Activated naive CD8-positive, alpha-beta T cell treated with anti-CD3 and anti-CD28 coated beads for 36 hours (primary cell): ENCODE data around the gene CTNNA3. TPM values are rescaled to one million over a fixed set of nuclear protein-coding genes. Genes with fewer than 3 reads are reported as not detected.

Experiments
- DNase-seq: peaks from one replicate; pipeline ENCODE4 v3.0.0; 2021
- H3K27ac Mint-ChIP-seq: one replicate; pipeline ENCODE4 v1.8.0; 2022; ENCODE audit warnings: mild to moderate bottlenecking, moderate library complexity, mixed read lengths
- H3K27me3 Mint-ChIP-seq: one replicate; pipeline ENCODE4 v1.8.0; 2022; ENCODE audit warnings: mild to moderate bottlenecking, mixed read lengths
- H3K36me3 Mint-ChIP-seq: one replicate; pipeline ENCODE4 v1.8.0; 2021; ENCODE audit warnings: mild to moderate bottlenecking, mixed read lengths
- H3K4me1 Mint-ChIP-seq: one replicate; pipeline ENCODE4 v1.8.0; 2021; ENCODE audit warnings: mixed read lengths
- H3K4me3 Mint-ChIP-seq: one replicate; pipeline ENCODE4 v1.8.0; 2022; ENCODE audit warnings: mild to moderate bottlenecking, moderate library complexity, mixed read lengths
- H3K9me3 Mint-ChIP-seq: one replicate; pipeline ENCODE4 v1.8.0; 2022; ENCODE audit warnings: mixed read lengths
- total RNA-seq, 2 experiments: library from RNA; stranded (reverse); gene quantifications; one replicate each; pipeline ENCODE4 v1.2.3, GENCODE V29; 2021

CTNNA3 gene
- total RNA-seq, 2 experiments from 2014 or later, result not detected

DNA sequence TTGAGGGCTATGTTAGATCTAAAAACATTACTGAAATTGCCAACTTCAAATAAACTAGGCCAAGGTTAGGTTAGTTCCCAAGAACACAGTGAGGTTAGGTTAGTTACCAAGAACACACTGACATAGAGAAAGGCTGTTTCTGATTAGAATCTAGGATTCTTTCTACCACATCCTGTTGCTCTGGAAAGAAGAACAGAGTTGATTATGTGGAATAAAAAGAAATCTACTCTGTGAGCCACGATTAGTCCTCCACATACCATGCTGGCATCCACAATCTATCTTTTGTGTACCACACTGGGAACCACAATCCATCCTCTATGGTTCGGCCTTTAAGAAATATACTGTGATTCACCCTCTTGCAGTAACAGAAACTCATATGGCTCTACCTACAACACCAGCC is 678.8 kb downstream of the CTNNA3 start:
- H3K4me3 Mint-ChIP-seq, result no peak overlapping the region
- no peaks in the 10 kb centered on the region for H3K9me3 Mint-ChIP-seq
- no peaks in the 10 kb centered on the region for H3K4me1 Mint-ChIP-seq
- H3K36me3 Mint-ChIP-seq, result no peaks in the 10 kb centered on the region
- no peak for DNase-seq
- H3K27ac Mint-ChIP-seq, result no peak overlapping the region
- no peaks in the 10 kb centered on the region for H3K27me3 Mint-ChIP-seq

DNA sequence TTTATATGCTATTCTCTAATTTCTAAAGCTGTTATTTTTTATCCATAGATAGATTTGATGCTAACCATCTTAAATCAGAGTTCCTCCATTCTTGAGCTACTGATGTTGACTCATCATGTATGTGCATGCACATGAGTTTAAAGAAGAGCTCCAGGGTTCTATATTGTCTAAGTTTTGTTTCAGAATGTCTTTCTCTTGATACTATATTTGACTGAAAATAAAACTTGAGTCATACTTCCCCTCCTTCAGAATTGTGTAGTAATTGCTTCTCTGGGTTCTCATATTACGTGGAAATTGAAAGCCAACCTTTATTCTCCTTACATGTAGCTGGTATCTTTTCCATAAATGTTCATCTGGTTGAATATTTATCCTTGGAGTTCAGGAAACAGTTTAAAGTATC is 680.8 kb downstream of the CTNNA3 start:
- no peak for DNase-seq
- no peak overlapping the region for H3K27ac Mint-ChIP-seq
- H3K4me3 Mint-ChIP-seq, result no peak overlapping the region
- H3K4me1 Mint-ChIP-seq, result no peaks in the 10 kb centered on the region
- H3K9me3 Mint-ChIP-seq, result no peaks in the 10 kb centered on the region
- H3K36me3 Mint-ChIP-seq, result no peaks in the 10 kb centered on the region
- no peaks in the 10 kb centered on the region for H3K27me3 Mint-ChIP-seq

DNA sequence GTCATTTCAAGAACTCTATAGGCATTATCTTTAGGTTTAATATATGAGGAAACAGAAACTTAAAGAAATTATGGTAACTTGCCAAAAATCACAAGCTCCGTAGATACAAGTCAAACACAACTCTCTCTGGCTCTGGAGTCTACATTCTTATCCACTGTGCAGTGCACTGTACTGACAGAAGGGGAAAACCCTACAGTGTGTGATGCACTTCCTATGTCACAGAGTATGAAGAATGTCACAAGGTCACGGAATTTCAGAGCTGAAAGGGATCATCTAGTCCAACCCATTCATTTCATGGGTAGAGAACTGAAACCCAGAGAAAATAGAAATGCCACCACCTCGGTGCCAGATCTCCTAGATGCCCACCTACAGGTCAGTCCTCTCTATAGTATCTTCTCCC is 684.0 kb downstream of the CTNNA3 start:
- no peaks in the 10 kb centered on the region for H3K27me3 Mint-ChIP-seq
- no peaks in the 10 kb centered on the region for H3K36me3 Mint-ChIP-seq
- H3K9me3 Mint-ChIP-seq, result no peaks in the 10 kb centered on the region
- no peak overlapping the region for H3K4me3 Mint-ChIP-seq
- no peak overlapping the region for H3K27ac Mint-ChIP-seq
- DNase-seq, result no peak
- H3K4me1 Mint-ChIP-seq, result no peaks in the 10 kb centered on the region

DNA sequence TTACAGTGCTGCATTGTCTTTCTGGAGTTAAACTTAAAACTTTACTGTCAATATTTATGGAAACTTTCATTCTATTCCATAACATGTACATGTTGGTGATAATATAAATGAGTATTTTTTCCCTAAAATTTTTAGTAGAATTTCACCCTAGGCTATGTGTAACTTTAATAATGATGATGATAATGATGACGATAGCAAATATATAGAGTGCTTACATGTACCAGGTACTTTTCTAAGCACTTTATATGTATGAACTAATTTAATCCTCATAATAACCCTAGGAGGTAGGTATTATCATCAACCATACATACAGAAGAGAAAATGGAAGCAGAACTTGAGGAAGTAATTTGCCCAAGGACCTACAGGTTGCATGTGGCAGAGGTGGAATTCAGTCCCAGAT is 684.5 kb downstream of the CTNNA3 start:
- Mint-ChIP-seq H3K27me3 (no peaks in the 10 kb centered on the region), H3K4me3 (no peak overlapping the region), H3K4me1 (no peaks in the 10 kb centered on the region), H3K27ac (no peak overlapping the region), H3K36me3 (no peaks in the 10 kb centered on the region), H3K9me3 (no peaks in the 10 kb centered on the region)
- no peak for DNase-seq

DNA sequence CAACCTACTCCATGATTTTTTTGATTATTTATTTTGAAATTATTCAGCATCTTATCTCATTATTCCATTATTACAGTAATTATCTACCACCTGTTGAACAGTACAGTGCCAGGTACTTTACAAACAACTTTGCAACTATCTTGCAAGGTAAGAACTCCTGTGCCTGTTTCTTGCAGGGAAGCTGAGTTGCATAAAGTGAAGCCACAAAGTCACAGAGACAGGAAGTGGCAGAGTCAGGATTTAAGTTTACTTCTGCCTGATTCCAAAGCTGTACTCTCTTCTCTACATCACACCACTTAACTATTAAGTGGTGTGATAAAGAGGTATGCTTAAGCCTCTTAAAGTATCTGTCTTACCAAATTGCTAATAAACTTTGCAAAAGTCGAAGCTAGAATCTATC is 690.0 kb downstream of the CTNNA3 start:
- H3K4me3 Mint-ChIP-seq, result no peak overlapping the region
- no peak for DNase-seq
- H3K4me1 Mint-ChIP-seq, result no peaks in the 10 kb centered on the region
- no peaks in the 10 kb centered on the region for H3K9me3 Mint-ChIP-seq
- no peak overlapping the region for H3K27ac Mint-ChIP-seq
- H3K27me3 Mint-ChIP-seq, result no peaks in the 10 kb centered on the region
- no peaks in the 10 kb centered on the region for H3K36me3 Mint-ChIP-seq

DNA sequence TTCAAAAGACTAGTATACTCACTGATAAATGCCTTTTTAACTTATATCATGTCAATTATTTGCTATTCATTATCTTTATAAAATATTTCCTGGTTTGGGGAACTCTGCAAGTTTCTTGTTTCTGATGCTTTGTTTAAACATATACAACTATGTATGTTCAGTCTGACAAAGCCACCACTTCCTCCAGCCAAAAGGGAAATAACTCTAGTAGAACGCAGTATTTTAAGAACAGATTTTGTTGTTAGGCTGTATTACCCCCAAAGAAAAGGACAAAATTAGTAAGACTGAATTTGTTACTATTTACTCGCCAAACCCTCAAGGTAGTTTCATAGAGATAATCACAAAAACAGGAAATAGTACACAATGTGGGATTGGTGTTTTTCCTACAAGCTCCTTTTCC is 691.3 kb downstream of the CTNNA3 start:
- H3K4me3 Mint-ChIP-seq, result no peak overlapping the region
- H3K36me3 Mint-ChIP-seq, result no peaks in the 10 kb centered on the region
- H3K9me3 Mint-ChIP-seq, result peaks cover 2% of the 10 kb centered on the region
- H3K4me1 Mint-ChIP-seq, result no peaks in the 10 kb centered on the region
- no peak for DNase-seq
- H3K27ac Mint-ChIP-seq, result no peak overlapping the region
- H3K27me3 Mint-ChIP-seq, result no peaks in the 10 kb centered on the region

DNA sequence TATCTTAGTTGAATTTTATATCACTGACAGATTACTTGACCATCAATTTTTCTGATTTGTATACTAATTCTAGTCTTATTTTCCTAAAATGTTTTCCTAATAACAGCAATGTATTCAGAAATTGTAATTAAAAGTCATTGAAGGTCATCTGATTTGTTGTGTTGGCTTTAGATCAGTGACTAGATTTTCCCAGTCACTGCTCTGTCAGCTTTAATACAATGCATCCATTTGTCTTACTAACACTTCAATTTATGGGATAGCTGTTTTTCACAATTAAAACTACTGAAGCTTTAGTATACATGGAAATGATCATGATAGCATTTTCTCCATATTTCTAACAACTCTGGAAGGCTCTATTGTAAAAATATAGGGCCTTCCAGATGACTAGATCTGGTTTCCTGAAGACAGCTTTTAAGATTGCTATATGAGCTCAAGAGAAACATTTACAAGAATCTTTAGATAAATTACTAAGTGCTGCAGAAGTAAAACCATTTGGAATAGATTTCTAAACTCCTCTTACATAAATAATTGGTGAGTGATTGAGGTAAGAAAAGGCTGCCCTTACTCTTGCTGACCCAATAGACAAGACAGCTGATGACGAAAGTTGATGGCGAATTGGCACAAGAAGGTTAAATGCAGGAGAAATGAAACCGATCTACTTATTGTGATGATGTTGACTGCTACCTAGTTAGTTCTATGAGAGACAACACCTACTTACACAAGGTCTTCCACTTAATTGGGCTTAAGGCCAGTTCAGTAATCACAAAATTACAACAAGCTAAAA is 696.0 kb downstream of the CTNNA3 start:
- Mint-ChIP-seq H3K4me3 (no peak overlapping the region), H3K36me3 (no peaks in the 10 kb centered on the region), H3K4me1 (no peaks in the 10 kb centered on the region), H3K9me3 (peaks cover 2% of the 10 kb centered on the region), H3K27me3 (no peaks in the 10 kb centered on the region), H3K27ac (no peak overlapping the region)
- no peak for DNase-seq

DNA sequence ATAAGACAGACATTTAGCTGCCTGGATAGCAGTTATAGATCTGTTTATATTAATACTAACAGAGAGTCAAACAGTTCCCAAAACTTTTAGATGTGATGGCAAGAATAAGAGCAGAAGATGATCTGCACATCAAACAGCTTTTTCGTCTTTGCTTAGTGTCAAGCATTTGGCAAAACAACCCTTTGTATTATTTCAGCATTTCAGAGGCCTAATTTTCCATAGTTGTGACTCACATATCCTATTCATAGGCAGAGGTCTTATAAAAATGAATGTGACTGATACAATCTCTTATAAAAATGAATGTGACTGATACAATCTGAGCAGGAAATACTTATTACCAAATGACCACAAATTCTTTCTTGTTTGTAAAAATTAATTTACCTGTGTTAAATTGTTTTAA is 699.0 kb downstream of the CTNNA3 start:
- Mint-ChIP-seq H3K4me1 (no peaks in the 10 kb centered on the region), H3K27me3 (no peaks in the 10 kb centered on the region), H3K27ac (no peak overlapping the region), H3K4me3 (no peak overlapping the region), H3K36me3 (no peaks in the 10 kb centered on the region), H3K9me3 (peaks cover 2% of the 10 kb centered on the region)
- DNase-seq, result no peak

DNA sequence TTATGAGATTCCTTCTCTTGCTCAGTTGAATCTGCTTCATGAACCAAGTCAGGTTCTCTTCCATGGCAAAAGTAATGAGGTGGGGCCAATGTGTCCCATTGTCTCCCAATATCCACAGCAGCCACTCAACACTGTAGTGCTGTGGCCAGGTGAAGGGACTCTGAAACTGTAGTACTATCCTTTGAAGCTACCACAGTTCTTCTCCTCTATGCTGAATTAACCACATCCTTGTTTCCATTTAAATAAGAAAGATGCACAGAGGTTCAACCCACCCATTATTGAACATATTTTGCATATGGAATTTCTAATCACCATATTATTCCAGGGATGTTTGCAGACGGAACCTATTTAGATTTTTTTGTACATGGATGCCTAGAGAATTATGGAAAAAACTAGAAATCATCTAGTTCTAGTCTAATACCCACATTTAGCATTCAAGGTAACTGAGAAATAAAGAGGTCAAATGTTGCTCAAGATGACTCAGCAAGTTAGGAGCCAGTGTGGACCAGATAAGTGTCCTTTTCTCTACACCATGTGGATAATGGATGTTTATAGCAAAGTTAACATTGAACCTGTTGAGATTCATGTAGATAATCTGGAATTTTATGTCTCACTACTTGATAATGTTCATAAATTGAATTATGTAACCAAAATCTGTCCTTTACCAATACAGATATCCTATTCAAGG is 705.7 kb downstream of the CTNNA3 start:
- Mint-ChIP-seq H3K4me1 (no peaks in the 10 kb centered on the region), H3K4me3 (no peak overlapping the region), H3K9me3 (no peaks in the 10 kb centered on the region), H3K36me3 (no peaks in the 10 kb centered on the region), H3K27ac (no peak overlapping the region), H3K27me3 (no peaks in the 10 kb centered on the region)
- DNase-seq, result no peak

DNA sequence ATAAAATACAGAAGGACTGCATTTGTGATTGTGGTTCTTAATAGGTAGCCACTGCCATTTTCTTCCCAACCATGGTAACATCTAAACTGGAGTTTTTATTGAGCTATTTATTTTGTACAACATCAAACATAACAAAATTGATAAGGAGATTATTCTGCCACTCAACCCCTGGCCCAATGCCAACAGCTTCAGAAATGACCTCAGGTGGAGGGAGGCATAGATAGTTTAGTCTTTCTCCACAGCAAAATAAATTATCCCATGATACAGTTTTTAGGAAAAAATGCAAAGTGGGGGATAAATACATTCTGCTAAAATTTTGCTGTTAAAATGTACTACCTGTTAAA is 712.5 kb downstream of the CTNNA3 start:
- Mint-ChIP-seq H3K36me3 (no peaks in the 10 kb centered on the region), H3K9me3 (no peaks in the 10 kb centered on the region), H3K27ac (no peak overlapping the region), H3K27me3 (no peaks in the 10 kb centered on the region), H3K4me1 (no peaks in the 10 kb centered on the region), H3K4me3 (no peak overlapping the region)
- no peak for DNase-seq

DNA sequence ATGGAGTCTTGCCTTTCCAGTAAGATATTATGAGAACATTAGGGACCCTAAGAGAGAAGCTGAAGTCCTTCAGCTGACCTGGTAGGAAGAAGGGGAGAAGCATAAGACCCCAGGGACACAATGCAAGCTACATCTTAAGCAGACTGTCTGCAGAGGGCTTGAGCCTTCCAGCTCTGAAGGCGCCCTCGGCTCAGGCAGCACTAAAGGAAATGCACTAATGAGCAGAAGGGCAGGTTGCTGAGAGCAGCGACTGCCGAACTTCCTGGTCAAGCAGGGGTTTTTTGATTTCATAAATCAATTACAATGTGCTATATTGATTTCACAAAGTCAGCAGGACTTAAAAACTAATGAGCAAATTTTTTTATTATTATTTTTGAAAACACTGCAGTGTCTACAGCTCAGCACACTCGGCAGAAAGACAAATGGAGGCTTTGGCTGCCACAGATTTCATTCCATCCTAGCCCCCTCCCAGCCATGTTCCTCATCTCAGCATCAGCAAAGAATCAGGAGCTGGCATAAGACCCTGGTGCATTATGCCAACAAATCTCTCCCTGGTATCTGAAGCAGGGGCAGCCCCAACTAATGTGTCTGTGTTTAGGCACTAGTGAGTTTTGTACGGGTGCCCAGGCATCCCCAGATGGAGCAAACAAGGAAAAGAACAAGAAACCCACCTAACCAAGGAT is 713.1 kb downstream of the CTNNA3 start:
- H3K27ac Mint-ChIP-seq, result no peak overlapping the region
- DNase-seq, result no peak
- H3K9me3 Mint-ChIP-seq, result no peaks in the 10 kb centered on the region
- H3K4me1 Mint-ChIP-seq, result no peaks in the 10 kb centered on the region
- no peak overlapping the region for H3K4me3 Mint-ChIP-seq
- H3K27me3 Mint-ChIP-seq, result no peaks in the 10 kb centered on the region
- no peaks in the 10 kb centered on the region for H3K36me3 Mint-ChIP-seq

DNA sequence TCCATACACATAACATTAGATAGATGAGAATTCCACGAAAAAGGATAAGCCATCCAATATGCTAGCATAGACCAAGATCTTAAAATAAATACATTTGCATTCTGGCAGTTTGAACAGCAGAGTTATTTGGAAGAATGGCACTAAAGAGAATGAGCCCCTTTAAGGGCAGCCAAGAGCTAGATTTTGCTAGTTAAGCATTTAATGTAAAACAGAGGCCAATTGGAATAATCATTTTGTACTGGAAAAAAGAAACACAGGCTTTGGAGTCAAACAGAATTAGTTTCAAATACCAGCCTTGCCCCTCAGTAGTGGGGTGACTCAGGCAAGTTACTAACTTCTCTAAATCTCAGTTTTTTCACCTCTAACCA is 714.0 kb downstream of the CTNNA3 start:
- H3K27ac Mint-ChIP-seq, result no peak overlapping the region
- H3K4me3 Mint-ChIP-seq, result no peak overlapping the region
- no peaks in the 10 kb centered on the region for H3K4me1 Mint-ChIP-seq
- DNase-seq, result no peak
- no peaks in the 10 kb centered on the region for H3K9me3 Mint-ChIP-seq
- no peaks in the 10 kb centered on the region for H3K36me3 Mint-ChIP-seq
- no peaks in the 10 kb centered on the region for H3K27me3 Mint-ChIP-seq

DNA sequence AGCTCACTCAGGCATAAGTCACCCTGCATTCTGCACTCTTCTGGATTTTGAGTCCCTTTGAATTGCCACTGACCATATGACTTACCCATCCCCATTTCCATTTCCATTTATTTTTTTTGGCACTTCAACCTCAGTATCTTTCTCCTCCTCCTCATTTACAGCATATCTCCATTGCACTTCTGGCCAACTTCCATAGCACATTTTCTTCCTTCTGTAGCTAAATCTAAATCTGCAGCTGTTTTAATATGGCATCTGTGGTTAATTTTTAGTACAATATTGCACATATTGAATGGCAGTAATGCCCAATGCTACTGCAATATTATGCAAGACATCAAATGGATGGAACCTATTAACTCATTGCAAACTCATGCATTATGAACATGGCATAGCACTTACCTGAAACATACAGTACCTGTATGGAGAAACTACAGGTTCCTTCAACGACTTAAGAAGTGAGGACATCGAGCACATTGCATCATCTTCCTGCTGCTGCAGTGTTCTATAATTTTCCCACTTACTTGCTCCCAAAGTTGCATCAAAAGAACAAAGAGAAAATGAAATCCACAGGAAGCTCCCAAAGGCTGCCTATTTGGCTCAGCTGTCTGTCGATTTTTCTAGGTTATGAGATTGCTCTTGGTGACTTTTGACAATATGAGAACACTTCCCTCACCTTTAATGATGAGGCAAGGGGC is 714.5 kb downstream of the CTNNA3 start:
- H3K4me1 Mint-ChIP-seq, result no peaks in the 10 kb centered on the region
- H3K9me3 Mint-ChIP-seq, result no peaks in the 10 kb centered on the region
- no peaks in the 10 kb centered on the region for H3K36me3 Mint-ChIP-seq
- H3K27me3 Mint-ChIP-seq, result no peaks in the 10 kb centered on the region
- H3K27ac Mint-ChIP-seq, result no peak overlapping the region
- no peak overlapping the region for H3K4me3 Mint-ChIP-seq
- DNase-seq, result no peak

DNA sequence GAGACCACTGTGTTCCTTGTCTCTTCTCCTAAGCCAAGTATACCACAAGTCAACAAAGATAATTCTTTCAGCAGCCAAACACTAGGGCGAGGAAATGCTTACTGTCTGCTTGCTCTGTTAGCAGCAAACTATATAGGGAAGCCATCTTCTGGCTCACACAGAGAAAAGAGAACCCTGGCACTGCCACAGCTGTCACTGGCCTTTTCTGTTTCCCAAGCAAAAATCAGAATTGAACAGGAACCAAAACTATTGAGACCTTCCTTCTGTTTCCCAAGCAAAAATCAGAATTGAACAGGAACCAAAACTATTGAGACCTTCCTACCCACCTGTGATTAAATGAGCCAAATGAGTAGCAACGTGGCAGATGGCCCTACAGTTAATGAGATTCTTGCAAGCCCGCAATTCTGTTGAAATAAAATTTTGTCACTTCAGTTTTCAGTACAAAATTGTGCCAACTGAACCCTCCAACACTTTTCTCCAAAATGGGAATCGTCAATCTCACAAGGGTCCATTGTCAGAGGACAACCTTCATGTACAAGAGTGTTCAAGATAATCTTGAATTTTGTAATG is 715.7 kb downstream of the CTNNA3 start:
- Mint-ChIP-seq H3K4me1 (no peaks in the 10 kb centered on the region), H3K36me3 (no peaks in the 10 kb centered on the region), H3K27ac (no peak overlapping the region), H3K4me3 (no peak overlapping the region), H3K9me3 (no peaks in the 10 kb centered on the region), H3K27me3 (no peaks in the 10 kb centered on the region)
- no peak for DNase-seq

DNA sequence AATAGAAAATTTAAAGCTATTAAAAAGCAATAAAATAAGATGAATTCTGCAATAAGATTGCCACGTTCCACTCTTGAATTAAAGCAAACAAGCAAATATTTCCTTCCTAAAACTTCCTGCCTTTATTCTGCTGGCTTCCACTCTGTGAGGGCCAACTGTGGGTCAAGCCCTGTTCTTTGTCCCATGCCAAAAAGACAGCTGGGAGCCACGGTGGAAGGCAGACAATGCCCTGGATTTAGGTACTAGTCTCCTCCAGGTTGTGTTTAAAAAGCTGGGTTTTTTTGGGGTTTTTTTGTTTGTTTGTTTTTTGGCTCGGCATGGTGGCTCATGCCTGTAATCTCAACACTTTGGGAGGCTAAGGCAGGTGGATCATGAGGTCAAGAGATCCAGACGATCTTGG is 731.0 kb downstream of the CTNNA3 start:
- peaks cover 3% of the 10 kb centered on the region for H3K9me3 Mint-ChIP-seq
- H3K4me1 Mint-ChIP-seq, result no peaks in the 10 kb centered on the region
- no peaks in the 10 kb centered on the region for H3K27me3 Mint-ChIP-seq
- H3K27ac Mint-ChIP-seq, result no peak overlapping the region
- DNase-seq, result no peak
- no peaks in the 10 kb centered on the region for H3K36me3 Mint-ChIP-seq
- no peak overlapping the region for H3K4me3 Mint-ChIP-seq
